CD14-positive monocyte (primary cell): ENCODE results near the gene KCNJ4. TPM values are rescaled to one million over a fixed set of nuclear protein-coding genes. Genes with fewer than 3 reads are reported as not detected.

Experiments
- DNase-seq, 3 donors: peaks; one replicate each; pipeline ENCODE4 v3.0.0-alpha.2; 2011 to 2022
- H2AFZ ChIP-seq: 2 replicates; pipeline ENCODE4 v1.6.0; 2012; ENCODE audit warnings: mild to moderate bottlenecking, low read depth, low read length, inconsistent platforms; ENCODE audit not compliant: insufficient read depth, poor library complexity, severe bottlenecking
- H3K27ac ChIP-seq, 2 donors: 1 replicate in 1 of 2; 2 replicates in 1 of 2; pipeline ENCODE4 v1.5.1; 2012 to 2013; ENCODE audit warnings: low read length in 2 of 2, control low read depth in 1 of 2, inconsistent platforms in 1 of 2, low read depth in 1 of 2, mild to moderate bottlenecking in 1 of 2
- H3K27me3 ChIP-seq, 2 donors: one replicate each; pipeline versions ENCODE4 v1.6.0 to v1.6.1; 2011 to 2013; ENCODE audit warnings: low read length in 2 of 2; ENCODE audit not compliant: control insufficient read depth in 2 of 2, insufficient read depth in 2 of 2
- H3K36me3 ChIP-seq, 2 donors: replicated peaks in 1 of 2; 1 replicate in 1 of 2; 2 replicates in 1 of 2; pipeline versions ENCODE4 v1.5.1 to v1.6.1; 2012 to 2013; ENCODE audit warnings: low read length in 2 of 2, control low read depth in 1 of 2, inconsistent platforms in 1 of 2, mild to moderate bottlenecking in 1 of 2; ENCODE audit not compliant: insufficient read depth in 2 of 2, control insufficient read depth in 1 of 2
- H3K4me1 ChIP-seq, 2 donors: 1 replicate in 1 of 2; 2 replicates in 1 of 2; pipeline versions ENCODE4 v1.5.1 to v1.6.1; 2012 to 2013; ENCODE audit warnings: low read length in 2 of 2, control low read depth in 1 of 2, inconsistent platforms in 1 of 2, mild to moderate bottlenecking in 1 of 2, moderate library complexity in 1 of 2; ENCODE audit not compliant: insufficient read depth in 2 of 2, control insufficient read depth in 1 of 2
- H3K4me2 ChIP-seq: replicated peaks from 2 replicates; pipeline ENCODE3; 2012; ENCODE audit warnings: low read length, moderate library complexity, mild to moderate bottlenecking; ENCODE audit not compliant: poor library complexity, severe bottlenecking; ENCODE audit errors: extremely low read depth
- H3K4me3 ChIP-seq, 3 experiments: fragments of 200-600 bp in 1 of 3; sonication (generic) in 1 of 3; replicated peaks in 1 of 3; 1 replicate in 2 of 3; 2 replicates in 1 of 3; pipeline ENCODE4 v1.5.1; 2011 to 2013; ENCODE audit warnings: low read length in 3 of 3, mild to moderate bottlenecking in 3 of 3, control low read depth in 2 of 3, low read depth in 2 of 3, inconsistent platforms in 1 of 3, moderate library complexity in 1 of 3
- H3K79me2 ChIP-seq: 2 replicates; pipeline ENCODE4 v1.6.0; 2012; ENCODE audit warnings: mild to moderate bottlenecking, control low read depth, inconsistent platforms, low read length, moderate library complexity; ENCODE audit not compliant: insufficient read depth
- H3K9ac ChIP-seq: 2 replicates; pipeline ENCODE4 v1.6.0; 2017; ENCODE audit warnings: low read length, mild to moderate bottlenecking; ENCODE audit not compliant: insufficient read depth, poor library complexity, severe bottlenecking
- H3K9me3 ChIP-seq, 2 donors: replicated peaks in 1 of 2; 1 replicate in 1 of 2; 2 replicates in 1 of 2; pipeline versions ENCODE4 v1.5.1 to v1.6.1; 2012 to 2013; ENCODE audit warnings: low read length in 2 of 2, control low read depth in 1 of 2; ENCODE audit not compliant: control insufficient read depth in 1 of 2, insufficient read depth in 1 of 2
- H4K20me1 ChIP-seq: 2 replicates; pipeline ENCODE4 v1.6.0; 2012; ENCODE audit warnings: mild to moderate bottlenecking, low read length, control low read depth, moderate library complexity; ENCODE audit not compliant: insufficient read depth
- H3K27ac Mint-ChIP-seq, 7 donors: one replicate each; pipeline ENCODE4 v1.8.0; 2020; ENCODE audit warnings: mild to moderate bottlenecking in 7 of 7, mixed read lengths in 7 of 7, moderate library complexity in 6 of 7, inconsistent platforms in 2 of 7
- H3K27me3 Mint-ChIP-seq, 3 donors: one replicate each; pipeline ENCODE4 v1.8.0; 2021 to 2022; ENCODE audit warnings: low read depth in 3 of 3, mild to moderate bottlenecking in 3 of 3, mixed read lengths in 3 of 3, moderate library complexity in 3 of 3, inconsistent platforms in 1 of 3
- H3K36me3 Mint-ChIP-seq, 2 donors: one replicate each; pipeline ENCODE4 v1.8.0; 2020; ENCODE audit warnings: mixed read lengths in 2 of 2, inconsistent platforms in 1 of 2, mild to moderate bottlenecking in 1 of 2
- H3K4me1 Mint-ChIP-seq: one replicate; pipeline ENCODE4 v1.8.0; 2020; ENCODE audit warnings: mild to moderate bottlenecking, mixed read lengths
- H3K4me3 Mint-ChIP-seq, 2 donors: one replicate each; pipeline ENCODE4 v1.8.0; 2020; ENCODE audit warnings: mild to moderate bottlenecking in 2 of 2, mixed read lengths in 2 of 2, moderate library complexity in 1 of 2
- H3K9me3 Mint-ChIP-seq, 7 donors: one replicate each; pipeline ENCODE4 v1.8.0; 2020 to 2022; ENCODE audit warnings: mixed read lengths in 7 of 7, mild to moderate bottlenecking in 6 of 7, moderate library complexity in 6 of 7, inconsistent platforms in 2 of 7
- WGBS: methylation state at CpG from one replicate; pipeline ENCODE4 v1.1.5; 2013; ENCODE audit warnings: missing lambda C conversion rate; ENCODE audit not compliant: insufficient coverage; 5-methylcytosine and 5-hydroxymethylcytosine counted together
- intact Hi-C, 2 donors: fragments of 100-400 bp; cut with micrococcal nuclease; formaldehyde crosslinking; loops; one replicate each; pipeline versions ENCODE4 v1.15.0 to v1.15.1; 2023
- polyA plus RNA-seq, 3 donors: library from polyadenylated mRNA; depleted of rRNA in 1 of 3; unstranded in 2 of 3; stranded (reverse) in 1 of 3; fragments of 300-500 nt in 2 of 3; fragments of >200 nt in 1 of 3; fragmentation: Illumina TruSeq in 2 of 3; gene quantifications; 1 replicate in 2 of 3; 2 replicates in 1 of 3; pipeline ENCODE4 v1.2.3, GENCODE V29; 2012 to 2021
- TF ChIP-seq, protein P1 (sequence below): fragments of 200-600 bp; IDR thresholded peaks from one replicate; pipeline ENCODE4 v1.8.0; 2022; ENCODE audit warnings: antibody characterized with exemption, mild to moderate bottlenecking

KCNJ4 gene
- polyA plus RNA-seq, 3 donors: not detected

DNA sequence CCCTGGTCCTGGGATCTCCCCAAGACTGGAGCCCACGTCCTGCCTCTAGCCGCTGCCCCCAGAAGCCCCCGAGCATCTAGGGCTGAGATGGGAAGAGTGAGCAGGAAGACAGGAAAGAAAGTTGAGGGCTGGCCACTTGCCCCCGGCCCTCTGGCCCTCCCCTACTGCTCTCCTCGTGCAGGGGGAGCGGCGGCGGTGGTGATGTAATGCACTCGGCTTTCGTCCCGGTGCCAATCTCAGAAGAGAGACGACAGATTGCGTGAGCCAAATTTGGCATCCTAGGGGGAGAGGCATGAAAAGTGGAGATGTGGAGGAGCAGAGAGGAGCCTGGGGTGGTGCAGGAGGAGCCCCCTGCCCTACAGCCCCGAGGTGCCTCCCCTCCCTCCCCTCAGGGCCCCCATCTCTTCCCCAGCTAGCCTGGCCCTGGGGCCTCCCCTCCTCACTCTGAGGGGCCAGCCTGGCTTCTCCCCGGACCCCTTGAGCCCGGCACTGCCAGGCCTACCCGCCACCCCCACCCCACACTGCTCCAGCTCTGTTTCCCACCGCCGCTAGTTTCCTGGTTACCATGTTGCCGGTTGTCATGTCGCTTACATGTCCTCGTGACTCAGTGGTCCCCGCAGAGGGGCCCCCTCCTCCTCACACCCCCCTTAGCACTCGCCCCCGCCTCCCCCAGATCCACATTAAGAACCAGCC, 2.5 kb downstream of the KCNJ4 start:
- Histone ChIP-seq H3K27ac (no peak overlapping the region), H3K9ac (no peak overlapping the region), H3K4me2 (no peak overlapping the region), H3K4me3 (no peak overlapping the region), H4K20me1 (peaks cover 6% of the 10 kb centered on the region), H3K36me3 (no peaks in the 10 kb centered on the region), H3K27me3 (peaks cover 35 to 74% of the 10 kb centered on the region in 2 donors), H2AFZ (no peak overlapping the region), H3K9me3 (peaks cover 0 to 24% of the 10 kb centered on the region in 2 donors), H3K79me2 (no peaks in the 10 kb centered on the region), H3K4me1 (peaks cover 3 to 6% of the 10 kb centered on the region in 2 donors)
- 62% methylated on average over 13 of the region's 25 CpGs for WGBS
- Mint-ChIP-seq H3K27me3 (peaks cover 61 to 87% (median 74%) of the 10 kb centered on the region in 3 donors), H3K36me3 (peaks cover 6 to 8% of the 10 kb centered on the region in 2 donors), H3K27ac (peak overlapping the region in 1 of 7 donors; percentile 46), H3K4me1 (peaks cover 7% of the 10 kb centered on the region), H3K9me3 (peaks cover 0 to 18% (median 8%) of the 10 kb centered on the region in 7 donors), H3K4me3 (peak overlapping the region in 1 of 2 donors; percentile 87)
- TF ChIP-seq, protein P1, sequence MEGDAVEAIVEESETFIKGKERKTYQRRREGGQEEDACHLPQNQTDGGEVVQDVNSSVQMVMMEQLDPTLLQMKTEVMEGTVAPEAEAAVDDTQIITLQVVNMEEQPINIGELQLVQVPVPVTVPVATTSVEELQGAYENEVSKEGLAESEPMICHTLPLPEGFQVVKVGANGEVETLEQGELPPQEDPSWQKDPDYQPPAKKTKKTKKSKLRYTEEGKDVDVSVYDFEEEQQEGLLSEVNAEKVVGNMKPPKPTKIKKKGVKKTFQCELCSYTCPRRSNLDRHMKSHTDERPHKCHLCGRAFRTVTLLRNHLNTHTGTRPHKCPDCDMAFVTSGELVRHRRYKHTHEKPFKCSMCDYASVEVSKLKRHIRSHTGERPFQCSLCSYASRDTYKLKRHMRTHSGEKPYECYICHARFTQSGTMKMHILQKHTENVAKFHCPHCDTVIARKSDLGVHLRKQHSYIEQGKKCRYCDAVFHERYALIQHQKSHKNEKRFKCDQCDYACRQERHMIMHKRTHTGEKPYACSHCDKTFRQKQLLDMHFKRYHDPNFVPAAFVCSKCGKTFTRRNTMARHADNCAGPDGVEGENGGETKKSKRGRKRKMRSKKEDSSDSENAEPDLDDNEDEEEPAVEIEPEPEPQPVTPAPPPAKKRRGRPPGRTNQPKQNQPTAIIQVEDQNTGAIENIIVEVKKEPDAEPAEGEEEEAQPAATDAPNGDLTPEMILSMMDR: no peak
- intact Hi-C loops: no loop called here
- no peak for DNase-seq

DNA sequence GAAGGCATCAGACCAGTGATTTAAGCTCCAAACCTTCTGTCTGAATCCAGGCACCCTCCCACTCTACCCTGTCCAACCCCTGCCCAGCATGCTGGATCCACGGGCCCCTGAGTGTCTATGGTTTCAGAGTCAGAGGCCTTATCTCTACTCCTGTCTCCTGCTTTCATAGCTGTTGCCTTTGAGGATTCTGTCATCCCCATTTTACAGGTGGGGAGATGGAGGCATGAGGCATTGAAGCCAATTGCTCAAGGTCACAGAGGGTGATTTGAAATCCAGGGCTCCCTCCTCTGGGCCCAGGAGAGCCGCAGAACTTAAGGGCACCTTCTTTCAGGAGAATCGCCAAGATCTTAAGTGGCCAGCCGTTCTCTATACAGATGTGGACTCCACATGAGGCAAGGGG, 3.1 kb downstream of the KCNJ4 start:
- Histone ChIP-seq H3K36me3 (no peaks in the 10 kb centered on the region), H3K9ac (no peak overlapping the region), H2AFZ (no peak overlapping the region), H3K9me3 (peaks cover 0 to 22% of the 10 kb centered on the region in 2 donors), H3K27ac (no peak overlapping the region), H3K4me1 (peaks cover 3 to 6% of the 10 kb centered on the region in 2 donors), H3K27me3 (peaks cover 29 to 67% of the 10 kb centered on the region in 2 donors), H4K20me1 (peaks cover 6% of the 10 kb centered on the region), H3K4me2 (no peak overlapping the region), H3K79me2 (no peaks in the 10 kb centered on the region), H3K4me3 (no peak overlapping the region)
- no peak for DNase-seq
- Mint-ChIP-seq H3K4me1 (peaks cover 7% of the 10 kb centered on the region), H3K4me3 (peak overlapping the region in 1 of 2 donors; percentile 52), H3K36me3 (peaks cover 6 to 7% of the 10 kb centered on the region in 2 donors), H3K9me3 (peaks cover 0 to 16% (median 8%) of the 10 kb centered on the region in 7 donors), H3K27me3 (peaks cover 55 to 81% (median 72%) of the 10 kb centered on the region in 3 donors), H3K27ac (no peak overlapping the region)
- intact Hi-C loops: no loop called here
- TF ChIP-seq, protein P1: no peak
- 100% methylated on average over 3 of the region's 4 CpGs for WGBS
